Measurements from ENCODE around the gene GRM6. TPM values are rescaled to one million over a fixed set of nuclear protein-coding genes. Genes with fewer than 3 reads are reported as not detected.

Gene GRM6
- total and polyA plus RNA-seq, 4 donors: under 0.01 to 3.7 (median 0.58) TPM

DNA sequence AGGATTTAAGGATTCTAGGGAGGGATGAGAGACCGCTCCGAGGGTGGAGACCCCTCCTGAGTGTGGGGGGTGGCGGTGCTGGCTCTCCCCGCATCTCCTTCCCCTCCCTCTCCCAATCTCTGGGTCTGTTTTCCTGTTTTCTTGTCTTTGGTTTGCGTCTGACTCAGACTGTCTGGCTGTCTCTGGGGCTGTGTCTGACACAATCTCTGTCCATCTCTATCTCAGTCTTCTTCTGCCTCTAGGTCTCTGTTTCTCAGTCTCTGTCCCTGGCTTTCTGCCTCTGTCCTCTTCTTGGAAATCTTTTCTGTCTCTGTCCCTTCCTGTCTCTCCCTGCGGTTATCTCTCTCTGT is 196 bp upstream of the GRM6 start:
- H3K27ac ChIP-seq (ENCODE audit: low read depth, low read length): no peak overlapping the region
- no peak overlapping the region for H3K4me3 ChIP-seq (ENCODE audit: low read depth, low read length)
- 28% methylated on average over 2 of the region's 6 CpGs for WGBS (ENCODE audit: insufficient coverage)
- H3K4me1 ChIP-seq (ENCODE audit: control insufficient read depth, insufficient read depth, low read length): peaks cover 11% of the 10 kb centered on the region
- H3K36me3 ChIP-seq (ENCODE audit: control insufficient read depth, insufficient read depth, low read length): peaks cover 6% of the 10 kb centered on the region
- no peaks in the 10 kb centered on the region for H3K9me3 ChIP-seq (ENCODE audit: control insufficient read depth, insufficient read depth, low read length)
- H3K27me3 ChIP-seq (ENCODE audit: control insufficient read depth, insufficient read depth, low read length): peaks cover 30% of the 10 kb centered on the region
- no peak for DNase-seq (ENCODE audit: low read depth in 4 of 6, low spot score in 6 of 6)

DNA sequence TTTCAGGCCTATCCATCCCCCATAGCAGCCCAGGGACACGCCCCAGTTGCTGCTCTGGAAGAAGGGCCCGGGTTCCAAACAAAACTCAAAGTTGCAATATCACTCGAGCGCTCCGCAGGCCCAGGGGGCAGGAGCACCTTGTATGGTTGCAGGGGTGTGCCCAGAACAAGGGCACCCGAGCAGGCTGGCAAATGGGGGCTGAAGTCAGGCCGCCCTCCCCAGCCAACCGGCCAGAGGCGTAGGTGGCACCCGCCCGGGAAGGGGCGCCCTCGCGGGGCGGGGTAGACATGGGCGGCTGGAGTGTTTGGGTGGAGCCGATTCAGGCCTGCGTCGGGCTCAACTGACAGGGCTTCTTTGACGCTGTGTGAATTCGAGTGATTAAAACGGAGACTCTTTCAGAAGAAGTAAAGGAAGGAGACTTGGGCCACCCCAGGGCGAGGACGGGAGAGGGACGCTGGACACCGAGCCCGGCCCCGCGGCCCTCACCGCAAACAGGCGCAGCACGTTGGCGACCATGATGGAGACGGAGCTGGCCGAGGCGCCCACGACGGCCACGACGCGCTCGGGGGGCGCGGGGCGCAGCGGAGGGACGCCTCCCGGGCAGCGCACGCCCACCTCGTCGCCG is 1.1 kb downstream of the GRM6 start:
- peaks cover 9% of the 10 kb centered on the region for H3K36me3 ChIP-seq (ENCODE audit: control insufficient read depth, insufficient read depth, low read length)
- peaks cover 11% of the 10 kb centered on the region for H3K4me1 ChIP-seq (ENCODE audit: control insufficient read depth, insufficient read depth, low read length)
- H3K4me3 ChIP-seq (ENCODE audit: low read depth, low read length): no peak overlapping the region
- 18% methylated on average over 52 of the region's 53 CpGs for WGBS (ENCODE audit: insufficient coverage)
- H3K9me3 ChIP-seq (ENCODE audit: control insufficient read depth, insufficient read depth, low read length): no peaks in the 10 kb centered on the region
- H3K27me3 ChIP-seq (ENCODE audit: control insufficient read depth, insufficient read depth, low read length): peaks cover 30% of the 10 kb centered on the region
- no peak overlapping the region for H3K27ac ChIP-seq (ENCODE audit: low read depth, low read length)
- DNase-seq (ENCODE audit: low read depth in 4 of 6, low spot score in 6 of 6): no peak

DNA sequence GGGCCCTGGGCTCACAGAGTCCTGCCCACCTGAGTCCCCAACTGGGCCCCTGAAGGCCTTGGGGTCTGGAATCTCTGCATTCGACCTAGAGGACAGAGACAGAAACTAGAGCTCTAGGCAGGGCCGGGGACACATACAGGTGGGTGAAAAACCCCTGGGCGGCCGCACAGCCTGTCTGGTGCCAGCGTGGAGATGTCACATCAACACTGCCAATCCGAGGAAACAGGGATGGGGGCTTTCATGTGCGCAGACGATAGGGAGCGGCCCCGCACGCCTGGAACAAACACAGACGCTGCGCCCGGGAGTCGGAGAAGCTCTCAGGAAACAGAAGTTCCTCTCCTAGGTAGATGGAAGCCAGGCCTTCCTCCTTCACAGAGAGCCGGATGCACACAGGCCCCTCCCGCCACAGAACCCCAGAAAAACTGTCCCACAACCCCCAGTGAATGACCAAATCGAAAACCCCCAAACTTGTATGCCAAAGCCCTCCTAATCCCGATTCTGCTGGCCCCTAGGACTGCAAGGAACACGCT is 1.8 kb downstream of the GRM6 start:
- Histone ChIP-seq H3K4me3 (ENCODE audit: low read depth, low read length) (no peak overlapping the region), H3K27me3 (ENCODE audit: control insufficient read depth, insufficient read depth, low read length) (peaks cover 30% of the 10 kb centered on the region), H3K36me3 (ENCODE audit: control insufficient read depth, insufficient read depth, low read length) (peaks cover 11% of the 10 kb centered on the region), H3K27ac (ENCODE audit: low read depth, low read length) (no peak overlapping the region), H3K9me3 (ENCODE audit: control insufficient read depth, insufficient read depth, low read length) (no peaks in the 10 kb centered on the region), H3K4me1 (ENCODE audit: control insufficient read depth, insufficient read depth, low read length) (peaks cover 11% of the 10 kb centered on the region)
- 85% methylated on average over 18 of the region's 20 CpGs for WGBS (ENCODE audit: insufficient coverage)
- no peak for DNase-seq (ENCODE audit: low read depth in 4 of 6, low spot score in 6 of 6)

DNA sequence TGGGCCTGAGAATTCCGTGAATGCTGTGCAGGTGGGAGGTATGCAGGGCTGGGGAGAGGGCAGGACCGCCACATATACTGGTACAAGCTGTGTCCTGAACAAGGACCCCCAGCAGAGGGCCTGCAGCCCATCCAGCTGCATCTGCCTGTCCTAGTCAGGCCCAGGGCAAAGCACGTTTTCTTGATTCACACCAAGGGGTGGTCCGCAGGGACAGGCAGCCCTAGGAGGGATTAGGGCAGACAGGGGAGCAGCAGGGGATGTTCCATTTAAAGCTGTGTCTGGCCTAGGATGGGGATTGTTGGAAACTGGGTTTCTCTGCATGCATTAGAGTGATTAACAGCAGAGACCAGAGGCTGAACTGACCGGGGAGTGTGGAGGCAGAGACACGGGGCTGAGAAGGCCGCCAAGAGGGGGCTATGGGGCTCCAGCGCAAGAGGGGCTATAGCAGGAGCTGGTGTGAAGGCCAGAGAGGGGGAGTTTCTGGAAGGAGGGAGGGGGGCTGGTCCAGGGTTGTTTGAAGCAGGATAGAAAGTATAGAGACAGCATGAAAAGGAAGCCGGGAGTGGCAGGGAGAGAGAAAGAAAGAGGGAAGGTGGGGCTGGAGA is 2.7 kb downstream of the GRM6 start:
- no peak overlapping the region for H3K27ac ChIP-seq (ENCODE audit: low read depth, low read length)
- peaks cover 11% of the 10 kb centered on the region for H3K4me1 ChIP-seq (ENCODE audit: control insufficient read depth, insufficient read depth, low read length)
- no peak for DNase-seq (ENCODE audit: low read depth in 4 of 6, low spot score in 6 of 6)
- no peaks in the 10 kb centered on the region for H3K9me3 ChIP-seq (ENCODE audit: control insufficient read depth, insufficient read depth, low read length)
- no peak overlapping the region for H3K4me3 ChIP-seq (ENCODE audit: low read depth, low read length)
- peaks cover 30% of the 10 kb centered on the region for H3K27me3 ChIP-seq (ENCODE audit: control insufficient read depth, insufficient read depth, low read length)
- 59% methylated on average over 9 of the region's 9 CpGs for WGBS (ENCODE audit: insufficient coverage)
- peaks cover 11% of the 10 kb centered on the region for H3K36me3 ChIP-seq (ENCODE audit: control insufficient read depth, insufficient read depth, low read length)

DNA sequence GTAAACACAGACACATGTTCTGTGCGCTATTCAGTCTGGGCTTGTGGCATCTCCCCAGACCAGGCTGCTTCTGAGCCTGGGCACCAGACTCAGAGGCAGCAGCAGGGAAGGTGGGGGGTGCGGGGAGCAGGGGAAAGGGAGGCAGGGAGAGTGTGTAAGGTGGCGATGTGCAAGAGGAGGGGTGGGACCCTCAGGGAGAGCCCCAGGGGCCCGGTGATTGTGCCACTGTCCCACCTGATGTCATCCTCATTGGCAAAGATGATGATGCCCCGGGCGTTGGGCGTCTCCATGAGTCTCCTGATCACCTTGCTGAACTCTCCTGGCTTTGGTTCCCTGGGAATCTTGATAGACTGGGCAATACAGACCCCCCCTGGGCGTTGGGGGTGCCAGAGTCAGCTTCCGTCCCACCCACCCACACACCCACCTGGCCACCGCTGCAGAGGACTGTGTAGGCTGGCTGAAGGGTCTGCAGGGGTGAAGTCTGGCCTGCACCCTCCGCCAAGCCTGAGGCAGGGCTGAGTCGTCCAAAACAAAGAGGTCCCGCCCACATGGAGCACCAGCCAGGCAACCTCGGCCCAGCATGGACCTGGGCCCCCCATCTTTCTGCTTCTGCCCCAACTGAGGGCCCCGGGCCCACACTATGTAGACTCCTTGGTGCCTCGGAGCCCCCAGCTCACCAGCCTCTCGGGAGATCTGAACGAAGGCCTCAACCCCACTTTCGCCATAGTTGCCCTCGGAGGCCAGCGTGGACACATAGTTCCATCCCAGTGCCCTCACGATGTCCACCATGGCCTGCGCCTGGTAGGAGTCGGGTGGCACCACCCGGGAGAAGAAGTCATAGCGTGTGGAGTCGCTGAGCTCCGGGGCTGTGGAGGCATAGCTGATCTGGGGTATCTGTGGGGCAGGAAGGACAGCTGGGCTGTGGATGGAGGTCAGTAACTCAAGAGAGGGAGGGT is 3.7 kb downstream of the GRM6 start:
- Histone ChIP-seq H3K4me3 (ENCODE audit: low read depth, low read length) (no peak overlapping the region), H3K36me3 (ENCODE audit: control insufficient read depth, insufficient read depth, low read length) (peaks cover 18% of the 10 kb centered on the region), H3K4me1 (ENCODE audit: control insufficient read depth, insufficient read depth, low read length) (peaks cover 11% of the 10 kb centered on the region), H3K27ac (ENCODE audit: low read depth, low read length) (no peak overlapping the region), H3K27me3 (ENCODE audit: control insufficient read depth, insufficient read depth, low read length) (peaks cover 29% of the 10 kb centered on the region), H3K9me3 (ENCODE audit: control insufficient read depth, insufficient read depth, low read length) (peaks cover 3% of the 10 kb centered on the region)
- 95% methylated on average over 25 of the region's 28 CpGs for WGBS (ENCODE audit: insufficient coverage)
- DNase-seq (ENCODE audit: low read depth in 4 of 6, low spot score in 6 of 6): no peak

DNA sequence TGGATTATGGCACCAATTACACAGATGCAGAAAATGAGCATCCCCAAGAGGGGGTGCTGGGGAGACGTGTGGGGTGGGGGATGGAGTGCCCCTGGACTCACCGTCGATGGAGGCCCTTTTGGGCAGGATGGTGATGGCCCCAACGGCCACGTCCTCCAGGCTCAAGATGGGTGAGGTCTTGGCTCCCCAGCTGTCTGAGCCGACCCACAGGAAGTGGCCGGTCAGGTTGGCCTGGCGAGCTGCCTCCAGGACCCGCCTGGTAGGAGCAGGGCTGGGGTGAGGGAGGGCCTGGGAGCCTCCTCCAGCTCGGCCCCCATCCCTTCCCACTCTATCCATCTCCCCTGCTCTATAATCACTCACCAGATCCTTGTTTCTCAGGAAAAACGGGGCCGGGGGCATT is 4.6 kb downstream of the GRM6 start:
- Histone ChIP-seq H3K9me3 (ENCODE audit: control insufficient read depth, insufficient read depth, low read length) (peaks cover 3% of the 10 kb centered on the region), H3K36me3 (ENCODE audit: control insufficient read depth, insufficient read depth, low read length) (peaks cover 24% of the 10 kb centered on the region), H3K4me1 (ENCODE audit: control insufficient read depth, insufficient read depth, low read length) (peaks cover 11% of the 10 kb centered on the region), H3K27ac (ENCODE audit: low read depth, low read length) (no peak overlapping the region), H3K27me3 (ENCODE audit: control insufficient read depth, insufficient read depth, low read length) (peaks cover 23% of the 10 kb centered on the region), H3K4me3 (ENCODE audit: low read depth, low read length) (no peak overlapping the region)
- no peak for DNase-seq (ENCODE audit: low read depth in 4 of 6, low spot score in 6 of 6)
- WGBS (ENCODE audit: insufficient coverage): 90% methylated on average over 10 of the region's 12 CpGs

DNA sequence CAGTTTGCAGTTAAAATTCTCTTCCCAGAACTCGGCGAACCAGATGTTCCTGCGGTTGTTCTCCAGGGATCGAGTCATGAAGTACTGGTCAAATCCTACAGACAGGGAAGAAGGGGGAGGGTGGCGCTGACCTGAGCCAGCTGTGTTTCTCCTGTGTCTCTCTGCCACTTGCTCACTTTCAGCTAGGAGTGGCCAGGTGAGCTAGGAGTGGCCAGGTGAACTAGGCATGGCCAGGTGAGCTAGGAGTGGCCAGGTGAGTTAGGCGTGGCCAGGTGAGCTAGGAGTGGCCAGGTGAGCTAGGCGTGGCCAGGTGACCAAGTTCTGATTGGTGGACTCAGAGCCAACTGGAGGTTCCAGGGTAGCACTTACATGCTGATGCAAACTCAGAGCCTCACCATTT is 5.8 kb downstream of the GRM6 start:
- WGBS (ENCODE audit: insufficient coverage): 91% methylated on average over 7 of the region's 7 CpGs
- Histone ChIP-seq H3K27ac (ENCODE audit: low read depth, low read length) (no peak overlapping the region), H3K9me3 (ENCODE audit: control insufficient read depth, insufficient read depth, low read length) (peaks cover 7% of the 10 kb centered on the region)

DNA sequence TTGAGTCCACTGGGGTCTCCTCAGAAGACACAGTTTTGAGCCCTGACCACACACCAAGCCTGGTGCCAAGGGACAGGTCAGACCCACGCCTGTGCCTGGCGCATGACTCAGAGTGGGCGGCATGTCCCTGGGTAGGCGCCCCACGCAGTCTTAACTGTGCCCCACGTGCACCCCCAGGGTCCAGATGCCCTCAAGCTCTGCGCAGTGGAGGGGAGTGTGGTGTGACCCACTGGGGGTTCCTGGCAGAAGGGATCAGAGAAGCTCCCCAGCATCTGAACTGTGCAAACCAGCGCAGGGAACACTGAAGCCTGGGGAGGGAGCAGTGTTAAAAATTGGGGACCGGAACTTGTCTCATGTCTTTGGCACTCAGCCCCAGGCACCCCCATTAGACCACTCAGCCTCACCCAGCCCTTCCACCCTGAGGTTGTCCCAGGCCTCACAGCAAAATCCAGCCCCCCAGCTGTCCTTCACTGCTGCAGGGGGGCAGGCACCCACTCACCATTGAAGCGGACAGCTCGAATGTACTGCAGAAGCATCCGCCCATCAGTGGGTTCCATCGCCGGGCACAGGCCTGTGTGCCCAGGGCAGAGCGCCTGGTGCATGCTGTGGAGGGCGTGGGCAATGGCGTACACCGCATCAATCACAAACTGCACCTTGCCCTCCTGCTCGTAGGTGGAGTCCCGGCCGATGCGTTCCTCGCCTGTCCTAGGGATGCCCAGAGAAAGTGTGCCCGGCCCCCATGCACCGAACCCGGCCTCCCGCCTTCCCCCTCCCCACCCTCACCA is 6.5 kb downstream of the GRM6 start:
- H3K4me3 ChIP-seq (ENCODE audit: low read depth, low read length): no peak overlapping the region
- H3K27me3 ChIP-seq (ENCODE audit: control insufficient read depth, insufficient read depth, low read length): peaks cover 11% of the 10 kb centered on the region
- WGBS (ENCODE audit: insufficient coverage): 89% methylated on average over 25 of the region's 27 CpGs
- H3K27ac ChIP-seq (ENCODE audit: low read depth, low read length): no peak overlapping the region
- peaks cover 24% of the 10 kb centered on the region for H3K36me3 ChIP-seq (ENCODE audit: control insufficient read depth, insufficient read depth, low read length)
- H3K4me1 ChIP-seq (ENCODE audit: control insufficient read depth, insufficient read depth, low read length): no peaks in the 10 kb centered on the region
- DNase-seq (ENCODE audit: low read depth in 4 of 6, low spot score in 6 of 6): no peak
- H3K9me3 ChIP-seq (ENCODE audit: control insufficient read depth, insufficient read depth, low read length): peaks cover 10% of the 10 kb centered on the region

More for the DNA sequence above, 5.8 kb downstream of the GRM6 start:
- H3K4me3 ChIP-seq (ENCODE audit: low read depth, low read length): no peak overlapping the region
- H3K4me1 ChIP-seq (ENCODE audit: control insufficient read depth, insufficient read depth, low read length): peaks cover 5% of the 10 kb centered on the region
- peaks cover 17% of the 10 kb centered on the region for H3K27me3 ChIP-seq (ENCODE audit: control insufficient read depth, insufficient read depth, low read length)
- H3K36me3 ChIP-seq (ENCODE audit: control insufficient read depth, insufficient read depth, low read length): peaks cover 24% of the 10 kb centered on the region
- no peak for DNase-seq (ENCODE audit: low read depth in 4 of 6, low spot score in 6 of 6)

DNA sequence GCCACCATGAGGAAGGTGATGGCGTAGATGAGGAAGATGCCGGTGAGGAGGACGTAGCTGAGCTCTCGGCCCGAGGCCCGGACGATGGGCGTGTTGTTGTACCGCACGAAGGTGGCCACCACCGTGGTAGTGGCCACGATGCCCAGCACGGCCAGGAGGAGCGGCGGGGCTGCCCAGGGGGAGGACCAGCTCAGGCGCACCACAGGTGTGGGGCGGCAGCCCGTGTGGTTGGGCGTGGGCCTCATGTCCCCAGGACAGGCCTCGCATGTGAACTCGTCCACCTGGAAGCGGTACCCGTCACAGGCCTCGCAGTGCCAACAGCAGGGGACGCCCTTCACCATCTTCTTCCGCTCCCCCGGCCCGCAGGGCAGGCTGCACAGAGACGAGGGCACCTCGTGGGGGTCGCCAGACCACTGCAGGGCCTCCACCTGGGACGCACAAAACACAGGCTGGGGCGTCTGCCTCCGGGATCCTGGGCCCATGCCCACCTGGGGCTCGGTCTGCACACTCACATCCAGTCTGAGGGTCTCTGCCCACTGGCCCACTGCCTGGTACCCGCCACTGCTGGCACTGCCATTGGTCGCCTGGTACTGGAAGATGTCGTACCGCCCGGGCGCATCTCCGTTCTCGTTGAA is 8.7 kb downstream of the GRM6 start:
- H3K9me3 ChIP-seq (ENCODE audit: control insufficient read depth, insufficient read depth, low read length): peaks cover 13% of the 10 kb centered on the region

More for the DNA sequence above, 8.7 kb downstream of the GRM6 start:
- DNase-seq (ENCODE audit: low read depth in 4 of 6, low spot score in 6 of 6): no peak
- no peaks in the 10 kb centered on the region for H3K27me3 ChIP-seq (ENCODE audit: control insufficient read depth, insufficient read depth, low read length)
- 99% methylated on average over 43 of the region's 43 CpGs for WGBS (ENCODE audit: insufficient coverage)
- H3K36me3 ChIP-seq (ENCODE audit: control insufficient read depth, insufficient read depth, low read length): peaks cover 33% of the 10 kb centered on the region
- no peaks in the 10 kb centered on the region for H3K4me1 ChIP-seq (ENCODE audit: control insufficient read depth, insufficient read depth, low read length)
- H3K4me3 ChIP-seq (ENCODE audit: low read depth, low read length): no peak overlapping the region
- H3K27ac ChIP-seq (ENCODE audit: low read depth, low read length): no peak overlapping the region
